Myocyte (in vitro differentiated cells): Measurements from ENCODE around the gene GOLGA8J. TPM values are rescaled to one million over a fixed set of nuclear protein-coding genes. Genes with fewer than 3 reads are reported as not detected.
"Not testable (repeated sequence)": the region's sequence is repeated elsewhere in the genome, so short reads cannot be mapped to it uniquely, and the experiment has no call there.

Experiments
- DNase-seq: peaks from one replicate; pipeline ENCODE4 v3.0.0-alpha.2; 2012; ENCODE audit warnings: low read depth
- total RNA-seq: library from RNA; depleted of rRNA; stranded (reverse); fragments of >200 nt; gene quantifications from 2 replicates; pipeline ENCODE4 v1.2.3, GENCODE V29; 2014

GOLGA8J gene
- total RNA-seq, 1 donor from 2014 or later: not detected

- no peak for DNase-seq
These were observed 10.1 kb upstream of the GOLGA8J start for GRCh38 chr15:30072630-30073029.

DNA sequence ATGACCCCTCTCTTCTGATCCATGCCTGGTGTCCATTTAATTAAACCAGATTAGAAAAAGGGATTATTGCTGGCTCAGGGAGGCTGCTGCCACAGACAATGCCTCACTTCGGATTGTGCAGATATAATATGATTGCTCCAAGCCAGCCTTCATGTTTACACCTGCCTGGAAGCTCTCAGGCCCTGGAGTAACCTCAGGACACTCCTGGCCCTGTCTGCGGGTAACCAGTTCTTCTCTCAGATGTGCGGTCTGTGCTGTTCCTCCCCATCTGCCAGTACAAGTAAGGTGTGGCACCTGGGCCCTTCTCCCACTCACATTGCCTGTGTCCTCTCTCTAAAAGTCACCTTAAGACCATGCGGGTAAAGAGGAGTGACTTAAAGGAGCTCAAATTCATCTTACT, 8.8 kb upstream of the GOLGA8J start:
- no peak for DNase-seq

DNA sequence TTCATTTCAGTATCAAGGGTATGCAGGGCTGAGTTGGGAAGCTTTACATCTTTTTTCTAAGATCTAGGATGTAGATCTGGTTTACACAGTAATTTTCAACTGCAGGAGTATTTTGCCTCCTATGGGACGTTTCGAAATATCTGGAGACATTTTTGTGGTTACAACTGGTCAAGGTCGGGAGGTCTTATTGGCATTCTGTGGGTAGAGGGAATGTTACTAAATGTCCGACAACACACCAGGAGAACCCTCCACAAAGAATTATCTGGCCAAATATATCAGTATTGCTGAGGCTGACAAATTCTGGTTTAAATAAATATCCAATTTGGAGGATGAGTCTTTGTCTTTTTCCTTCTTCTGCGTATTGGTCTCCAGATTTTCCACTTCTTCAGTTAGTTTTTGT, 1.9 kb upstream of the GOLGA8J start:
- DNase-seq: peak; percentile 46

DNA sequence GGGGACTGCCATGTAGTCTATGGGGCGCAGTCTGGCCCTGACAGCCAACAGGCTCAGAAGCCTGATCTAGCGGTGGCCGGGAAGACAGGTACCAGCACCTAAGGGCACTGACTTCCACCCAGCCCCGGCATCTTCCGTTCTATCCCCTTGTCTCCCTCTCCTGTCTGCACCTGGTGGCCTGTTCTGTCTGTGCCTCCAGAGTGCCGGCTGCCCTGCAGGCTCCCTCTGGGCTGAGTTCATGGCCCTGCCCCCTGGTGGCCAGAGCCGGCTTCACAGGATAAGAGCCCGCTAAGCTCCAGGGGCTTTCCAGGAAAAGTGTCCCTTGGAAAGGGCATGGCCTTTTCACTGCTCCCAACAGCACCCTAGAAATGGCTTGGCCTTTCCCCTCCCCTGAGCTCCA, 15.1 kb downstream of the GOLGA8J start:
- not testable (repeated sequence) for DNase-seq

- not testable (repeated sequence) for DNase-seq
These were observed 20.1 kb downstream of the GOLGA8J start for GRCh38 chr15:30102890-30103289.

DNA sequence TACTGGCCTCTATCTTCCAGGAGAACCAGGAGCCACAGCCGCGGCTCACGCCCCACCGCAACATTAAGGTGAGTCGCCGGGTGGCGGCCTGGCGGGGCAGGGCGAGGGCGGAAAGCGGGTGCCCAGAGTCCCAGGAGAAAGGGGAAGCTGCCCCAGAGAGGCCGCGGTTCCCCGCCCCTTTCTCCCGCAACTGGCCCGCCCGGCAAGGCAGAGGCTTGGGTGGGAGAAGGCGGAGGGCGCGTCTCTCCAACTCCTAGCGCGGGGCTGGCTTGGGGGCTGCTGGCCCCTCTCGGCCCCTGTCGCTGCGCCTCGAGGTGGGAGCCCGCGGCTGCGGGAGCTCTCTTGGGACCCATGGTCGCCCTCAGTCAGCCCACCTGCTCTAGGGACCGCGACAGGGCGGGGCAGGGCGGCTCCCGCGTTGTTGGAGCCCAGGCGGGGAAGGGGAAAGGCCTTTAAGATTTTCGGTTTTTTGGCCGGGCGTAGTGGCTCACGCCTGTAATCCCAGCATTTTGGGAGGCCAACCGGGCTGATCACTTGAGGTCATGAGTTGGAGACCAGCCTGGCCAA, 21.3 kb downstream of the GOLGA8J start:
- DNase-seq: not testable (repeated sequence)

DNA sequence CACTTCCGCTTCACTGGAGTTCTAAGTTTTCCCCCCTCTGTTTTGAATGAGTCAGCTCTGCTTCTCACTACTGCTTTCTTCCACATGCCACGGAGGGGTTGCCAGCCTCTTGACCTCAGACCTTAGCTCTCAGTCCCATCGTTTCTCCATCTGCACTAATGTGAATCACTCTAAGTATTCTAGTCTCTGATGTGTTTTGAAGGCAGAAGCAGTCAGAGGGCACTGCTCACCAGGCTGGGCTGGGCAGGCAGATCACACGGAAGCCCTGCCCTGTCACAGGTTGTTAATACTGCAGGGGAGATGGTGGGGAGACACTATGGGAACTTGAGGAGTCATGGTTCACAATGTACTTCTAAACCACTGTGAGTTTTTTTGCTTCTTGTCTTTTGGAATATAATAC, 27.8 kb downstream of the GOLGA8J start:
- DNase-seq: not testable (repeated sequence)

DNA sequence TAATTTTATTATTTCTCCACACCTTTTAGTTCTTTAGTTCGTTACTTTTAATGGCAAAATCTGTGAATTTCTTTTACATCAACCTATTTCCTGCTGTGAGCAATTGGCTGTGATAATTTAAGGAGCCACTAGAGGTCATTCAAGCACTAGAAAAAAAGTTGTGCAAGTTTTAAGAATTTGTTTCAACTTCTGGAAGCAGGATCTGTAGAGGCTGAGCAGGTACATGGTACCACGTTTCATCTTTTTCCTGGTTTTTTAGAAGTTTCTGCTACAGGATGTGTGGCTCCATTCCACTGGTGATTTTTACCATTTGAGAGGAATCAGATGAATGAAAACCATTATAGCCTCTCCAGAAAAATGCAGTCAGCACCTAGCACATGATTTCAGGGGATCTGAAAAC, 47.3 kb downstream of the GOLGA8J start:
- not testable (repeated sequence) for DNase-seq

- not testable (repeated sequence) for DNase-seq
These were observed 52.0 kb downstream of the GOLGA8J start, which contains the start of gene GOLGA8T for GRCh38 chr15:30134751-30135150. GOLGA8T (plus strand) TSS chr15:30135051; CDS start chr15:30135149, 98 bp downstream.

Other genes starting within 250 kb of the GOLGA8J start
- gene GOLGA8T, start 52.1 kb downstream of the GOLGA8J start, total RNA-seq: not detected in 2 replicates